ENCODE measurements around the gene TEX19.

TEX19 gene

GRCh38 chr17:82348434-82348833 is 10.6 kb upstream of the TEX19 start:
- H2AFZ ChIP-seq (ENCODE audit: low read depth): no peak overlapping the region
- no peaks in the 10 kb centered on the region for H4K20me1 ChIP-seq (ENCODE audit: insufficient read depth)
- H3K27me3 ChIP-seq (ENCODE audit: insufficient read depth, low read depth): no peaks in the 10 kb centered on the region
- TF ChIP-seq CTCF (conservative IDR thresholded peaks at IDR 0.05; ENCODE audit: low read depth, low read length): no peak
- no peak overlapping the region for H3K27ac ChIP-seq
- H3K4me2 ChIP-seq: no peak overlapping the region
- H3K79me2 ChIP-seq (ENCODE audit: insufficient read depth, low read depth): no peaks in the 10 kb centered on the region
- H3K4me3 ChIP-seq (IDR thresholded peaks at IDR 0.05; ENCODE audit: insufficient read depth, low read depth, low read length): no peak overlapping the region
- H3K36me3 ChIP-seq (ENCODE audit: insufficient read depth): no peaks in the 10 kb centered on the region
- H3K9ac ChIP-seq: no peak overlapping the region
- peaks cover 55% of the 10 kb centered on the region for H3K4me1 ChIP-seq (ENCODE audit: low read depth, poor library complexity, severe bottlenecking)

- Histone ChIP-seq H3K4me2 (no peak overlapping the region; the same call in 1 of the 2 replicates), H3K9ac (no peak overlapping the region), H3K79me2 (ENCODE audit: insufficient read depth, low read depth) (no peaks in the 10 kb centered on the region), H3K4me3 (IDR thresholded peaks at IDR 0.05; ENCODE audit: insufficient read depth, low read depth, low read length) (no peak overlapping the region), H3K27ac (no peak overlapping the region; the same call in 1 of the 2 replicates), H3K4me1 (ENCODE audit: low read depth, poor library complexity, severe bottlenecking) (peaks cover 60% of the 10 kb centered on the region), H3K36me3 (ENCODE audit: insufficient read depth) (no peaks in the 10 kb centered on the region), H2AFZ (ENCODE audit: low read depth) (no peak overlapping the region), H4K20me1 (ENCODE audit: insufficient read depth) (no peaks in the 10 kb centered on the region), H3K27me3 (ENCODE audit: insufficient read depth, low read depth) (no peaks in the 10 kb centered on the region)
- TF ChIP-seq CTCF (conservative IDR thresholded peaks at IDR 0.05; ENCODE audit: low read depth, low read length): no peak
These were observed 10.2 kb upstream of the TEX19 start for GRCh38 chr17:82348866-82349265.

GRCh38 chr17:82349287-82349701 is 9.8 kb upstream of the TEX19 start:
- Histone ChIP-seq H3K4me3 (IDR thresholded peaks at IDR 0.05; ENCODE audit: insufficient read depth, low read depth, low read length) (no peak overlapping the region), H4K20me1 (ENCODE audit: insufficient read depth) (no peaks in the 10 kb centered on the region), H3K27ac (peak overlapping the region; percentile 91), H3K4me1 (ENCODE audit: low read depth, poor library complexity, severe bottlenecking) (peaks cover 60% of the 10 kb centered on the region), H2AFZ (ENCODE audit: low read depth) (no peak overlapping the region), H3K79me2 (ENCODE audit: insufficient read depth, low read depth) (no peaks in the 10 kb centered on the region), H3K9ac (no peak overlapping the region), H3K36me3 (ENCODE audit: insufficient read depth) (no peaks in the 10 kb centered on the region), H3K4me2 (peak overlapping the region; percentile 90), H3K27me3 (ENCODE audit: insufficient read depth, low read depth) (no peaks in the 10 kb centered on the region)
- no peak for TF ChIP-seq CTCF (conservative IDR thresholded peaks at IDR 0.05; ENCODE audit: low read depth, low read length)

GRCh38 chr17:82350182-82351030 is 8.6 kb upstream of the TEX19 start:
- H3K79me2 ChIP-seq (ENCODE audit: insufficient read depth, low read depth): no peaks in the 10 kb centered on the region
- H4K20me1 ChIP-seq (ENCODE audit: insufficient read depth): no peaks in the 10 kb centered on the region
- peak overlapping the region; percentile 71; the same call in 1 of the 2 replicates for H2AFZ ChIP-seq (ENCODE audit: low read depth)
- peak overlapping the region; percentile 90 for H3K4me2 ChIP-seq
- H3K36me3 ChIP-seq (ENCODE audit: insufficient read depth): no peaks in the 10 kb centered on the region
- H3K27me3 ChIP-seq (ENCODE audit: insufficient read depth, low read depth): no peaks in the 10 kb centered on the region
- peaks cover 67% of the 10 kb centered on the region for H3K4me1 ChIP-seq (ENCODE audit: low read depth, poor library complexity, severe bottlenecking)
- no peak overlapping the region for H3K4me3 ChIP-seq (IDR thresholded peaks at IDR 0.05; ENCODE audit: insufficient read depth, low read depth, low read length)
- H3K9ac ChIP-seq: peak overlapping the region; percentile 58; the same call in 1 of the 2 replicates
- peak overlapping the region; percentile 91 for H3K27ac ChIP-seq
- peak; percentile 78 for TF ChIP-seq CTCF (conservative IDR thresholded peaks at IDR 0.05; ENCODE audit: low read depth, low read length)
